Islet precursor cell (in vitro differentiated cells): ENCODE results near the gene PRR7.

Experiments
- DNase-seq: peaks from one replicate; pipeline ENCODE4 v3.0.0-alpha.2; 2018

Gene PRR7

DNA sequence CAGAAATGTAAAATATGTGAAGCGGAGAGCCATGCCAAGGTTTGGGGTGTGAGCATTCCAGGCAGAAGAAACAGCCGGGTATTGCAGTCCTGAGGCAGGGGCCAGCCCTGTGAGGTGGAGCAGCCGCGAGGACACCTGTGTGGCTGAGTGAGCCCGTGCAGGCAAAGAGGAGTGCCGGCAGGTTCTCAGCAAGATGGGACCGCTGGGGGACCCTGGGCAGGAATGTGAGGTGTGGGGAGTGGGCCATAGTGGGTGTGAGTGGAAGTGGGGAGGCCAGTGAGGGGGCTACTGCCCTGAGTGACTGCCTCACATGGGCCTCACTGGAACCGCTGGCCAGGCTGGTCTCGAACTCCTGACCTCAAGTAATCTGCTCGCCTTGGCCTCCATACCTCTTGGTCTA lies 8.1 kb upstream of the PRR7 start:
- no peak for DNase-seq

DNA sequence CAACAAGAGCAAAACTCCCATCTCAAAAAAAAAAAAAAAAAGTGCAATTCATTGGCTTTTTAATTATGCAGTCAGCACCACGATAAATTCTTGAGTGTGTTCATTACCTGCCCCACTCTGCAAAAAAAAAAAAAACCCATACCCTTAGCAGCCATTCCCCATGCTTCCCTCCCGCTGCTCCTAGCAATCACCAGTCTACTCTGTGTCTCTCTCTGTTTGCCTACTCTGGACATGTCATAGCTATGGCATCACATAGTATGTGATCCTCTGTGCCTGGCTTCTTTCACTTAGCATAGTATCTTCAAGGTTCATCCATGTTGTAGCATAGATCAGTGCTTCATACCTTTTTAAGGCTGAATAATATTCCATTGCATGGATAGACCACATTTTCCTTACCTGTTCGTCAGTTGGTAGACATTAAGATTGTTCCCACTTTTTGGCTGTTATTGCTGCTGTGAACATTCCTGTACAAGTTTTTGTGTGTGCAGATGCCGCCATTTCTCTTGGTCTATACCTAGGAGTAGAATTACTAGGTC lies 7.0 kb upstream of the PRR7 start:
- DNase-seq: no peak

DNA sequence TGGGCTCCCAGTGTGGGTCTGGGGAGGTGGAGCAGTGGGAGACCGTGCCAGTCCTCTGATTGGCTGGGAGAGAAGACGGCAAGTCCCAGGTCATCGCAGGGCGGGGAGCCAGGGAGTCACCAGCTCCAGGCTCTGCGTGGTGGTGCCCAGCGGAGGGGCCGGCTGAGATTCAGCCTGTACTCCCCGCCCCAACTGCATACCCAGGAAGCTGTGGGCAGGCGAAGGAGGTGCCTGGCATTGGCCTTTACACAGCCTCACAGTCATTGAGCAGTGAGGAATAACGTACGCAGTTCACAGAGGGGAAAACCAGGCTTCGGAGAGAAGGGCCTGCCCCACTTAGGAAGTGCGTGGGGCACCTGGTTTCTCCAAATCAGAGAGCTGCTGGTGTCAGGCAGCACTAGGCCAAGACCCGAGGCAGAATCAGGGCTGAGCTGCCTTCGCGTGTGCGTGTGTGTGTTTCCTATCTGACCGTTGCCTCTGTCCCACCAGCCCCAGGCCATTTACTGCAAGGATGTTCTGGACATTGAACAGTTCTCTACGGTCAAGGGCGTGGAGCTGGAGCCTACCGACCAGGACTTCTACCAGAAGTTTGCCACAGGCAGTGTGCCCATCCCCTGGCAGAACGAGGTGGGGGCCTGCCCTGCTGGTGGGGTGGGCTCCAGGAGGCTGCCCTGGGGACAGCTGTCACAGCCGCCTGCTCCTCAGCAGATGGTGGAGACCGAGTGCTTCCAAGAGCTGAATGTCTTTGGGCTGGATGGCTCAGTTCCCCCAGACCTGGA lies 6.2 kb upstream of the PRR7 start:
- peak; percentile 45 for DNase-seq

DNA sequence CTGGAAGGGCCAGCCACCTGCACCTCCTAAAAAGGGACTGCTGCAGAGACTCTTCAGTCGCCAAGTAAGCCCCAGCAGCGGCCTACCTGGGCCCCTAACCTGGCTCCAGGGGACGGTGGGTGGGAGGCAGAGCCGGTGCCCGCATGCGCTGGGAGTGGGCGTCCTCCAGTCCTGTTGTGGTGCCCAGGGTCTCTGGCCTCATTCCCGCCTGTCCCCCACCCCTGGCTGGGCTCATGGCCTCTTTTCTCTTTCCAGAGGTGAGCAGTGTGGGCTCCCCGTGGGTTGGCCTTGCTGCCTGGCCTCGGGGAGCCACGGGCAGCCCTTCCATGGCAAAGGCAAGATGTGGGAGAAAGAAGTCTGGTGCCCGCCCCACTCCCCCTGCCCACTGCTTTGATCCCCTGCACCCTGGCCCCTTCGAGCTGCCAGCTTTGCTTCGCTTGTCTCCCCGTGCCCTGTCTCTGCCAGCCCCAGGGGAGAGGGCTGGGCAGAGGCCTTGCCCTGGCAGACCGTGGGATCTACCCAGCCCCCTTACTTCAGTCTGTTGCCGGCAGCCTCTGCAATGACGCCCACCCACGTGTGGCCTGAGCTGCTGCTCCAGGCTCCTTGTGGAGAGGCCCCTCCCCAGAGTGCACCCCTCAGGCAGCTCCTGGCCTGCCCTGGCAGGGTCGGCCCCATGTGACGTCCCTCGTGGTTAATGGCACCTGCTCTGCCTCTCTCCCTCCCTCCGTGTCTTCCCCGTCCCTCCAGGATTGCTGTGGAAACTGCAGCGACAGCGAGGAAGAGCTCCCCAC lies 5.4 kb upstream of the PRR7 start:
- peak; percentile 55 for DNase-seq

DNA sequence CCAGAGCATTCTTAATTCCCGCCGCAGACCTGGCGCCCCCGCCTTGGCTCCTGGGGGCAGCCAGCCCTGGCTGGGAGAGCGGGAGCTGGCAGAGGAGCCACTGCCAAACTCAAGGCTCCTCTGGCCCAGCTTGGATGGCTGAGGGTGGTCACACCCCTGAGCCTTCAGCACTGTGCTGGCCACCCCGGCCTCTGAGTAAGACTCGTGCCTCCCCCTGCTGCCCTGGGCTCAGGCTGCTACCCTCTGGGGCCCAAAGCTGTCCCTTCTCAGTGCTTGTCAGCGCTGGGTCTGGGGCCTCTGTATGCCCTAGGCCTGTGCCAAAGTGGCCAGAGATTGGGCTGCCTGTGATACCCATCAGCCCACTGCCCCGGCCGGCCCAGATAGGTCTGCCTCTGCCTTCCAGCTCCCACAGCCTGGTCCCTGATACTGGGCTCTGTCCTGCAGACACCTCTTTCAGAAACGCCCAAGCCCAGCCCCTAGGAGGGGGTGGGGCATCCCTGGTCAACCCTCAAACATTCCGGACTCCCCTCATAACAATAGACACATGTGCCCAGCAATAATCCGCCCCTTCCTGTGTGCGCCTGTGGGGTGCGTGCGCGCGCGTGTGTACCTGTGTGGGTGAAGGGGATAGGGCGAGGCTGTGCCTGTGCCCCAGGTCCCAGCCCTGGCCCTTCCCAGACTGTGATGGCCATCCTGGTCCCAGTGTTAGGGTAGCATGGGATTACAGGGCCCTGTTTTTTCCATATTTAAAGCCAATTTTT lies 4.4 kb upstream of the PRR7 start:
- peak; percentile 54 for DNase-seq

DNA sequence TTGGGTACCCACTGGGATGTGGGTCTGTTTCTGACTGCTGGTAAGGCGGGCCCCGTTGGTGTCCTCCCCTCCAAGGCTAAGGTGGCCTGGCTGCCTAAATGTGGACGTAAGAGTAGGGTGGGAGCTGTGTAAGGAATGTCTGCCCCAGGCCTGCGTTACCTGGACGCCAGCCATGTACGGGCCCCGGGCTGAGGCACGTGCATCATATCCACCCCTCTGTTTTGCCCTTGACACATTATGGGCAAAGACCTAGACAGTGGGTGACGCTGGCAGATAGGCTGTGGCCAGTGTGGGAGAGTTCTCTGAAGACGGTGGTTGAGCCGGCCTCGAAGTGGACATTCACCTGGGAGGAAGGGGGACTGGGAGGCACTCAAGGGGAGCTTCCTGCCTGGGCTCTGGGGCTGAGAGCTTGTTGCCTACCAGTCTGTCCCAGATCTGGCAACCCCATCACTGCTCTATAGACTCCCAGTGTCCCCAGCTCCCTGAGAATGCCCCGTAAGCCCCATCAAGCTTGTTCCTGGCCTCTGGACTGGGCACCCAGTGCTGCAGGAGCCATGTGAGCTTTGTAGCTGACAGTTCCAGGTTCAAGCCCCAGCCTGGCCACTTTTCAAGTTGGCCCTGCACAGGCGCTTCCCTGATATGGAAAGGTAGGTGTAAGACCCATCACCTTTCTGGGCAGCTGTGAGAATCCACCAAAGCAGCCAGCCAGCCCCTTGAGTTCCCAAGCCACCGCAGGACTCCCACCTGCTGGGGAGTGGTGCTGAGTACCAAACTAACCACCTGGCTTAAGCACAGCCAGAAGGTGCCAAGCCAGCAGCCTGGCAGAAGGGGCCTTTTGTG lies 3.2 kb upstream of the PRR7 start:
- DNase-seq: no peak

DNA sequence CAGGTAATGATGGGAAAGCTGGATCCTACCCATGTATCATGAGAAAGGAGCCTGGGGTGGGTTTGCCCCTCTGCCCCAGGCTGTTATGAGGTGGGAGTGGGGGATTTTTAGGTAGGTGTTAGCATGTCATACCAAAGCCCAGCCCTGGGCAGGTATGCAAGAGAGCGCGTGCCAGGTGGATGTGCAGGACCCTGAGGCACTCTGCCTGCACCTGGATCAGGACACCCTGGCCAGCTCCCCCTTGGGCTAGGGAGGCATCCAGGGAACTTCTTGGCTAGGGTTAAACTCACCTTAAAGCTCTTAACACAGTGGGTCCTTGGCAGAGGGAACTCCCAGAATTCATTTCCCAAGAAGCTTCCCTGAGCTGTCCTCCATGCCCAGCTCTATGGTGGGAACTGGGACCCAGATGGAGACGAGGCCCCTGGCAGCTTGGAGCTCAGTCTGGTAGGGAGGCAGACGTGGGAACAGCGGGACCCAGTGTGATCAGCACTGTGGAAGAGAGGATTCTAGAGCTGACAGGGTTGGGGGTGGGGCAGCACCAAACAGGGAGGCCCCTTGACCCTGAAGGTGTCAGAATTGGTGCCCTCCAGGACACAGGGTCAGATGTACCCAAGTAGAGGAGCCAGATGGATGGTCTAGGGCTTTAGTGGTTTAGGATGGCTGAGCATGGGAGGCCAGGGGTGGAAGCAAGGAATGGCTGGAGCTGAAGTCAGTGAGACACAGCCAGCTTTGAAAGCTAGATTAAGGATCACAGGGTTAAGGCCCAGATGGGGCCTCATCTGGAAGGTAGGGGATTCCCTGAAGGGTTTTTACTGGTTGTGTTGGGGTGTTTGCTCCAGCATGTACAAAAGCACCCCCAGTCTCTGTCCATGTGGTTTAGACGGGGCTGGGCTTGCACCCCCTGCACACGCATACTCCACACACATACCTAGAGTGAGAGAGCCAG lies 2.2 kb upstream of the PRR7 start:
- no peak for DNase-seq

DNA sequence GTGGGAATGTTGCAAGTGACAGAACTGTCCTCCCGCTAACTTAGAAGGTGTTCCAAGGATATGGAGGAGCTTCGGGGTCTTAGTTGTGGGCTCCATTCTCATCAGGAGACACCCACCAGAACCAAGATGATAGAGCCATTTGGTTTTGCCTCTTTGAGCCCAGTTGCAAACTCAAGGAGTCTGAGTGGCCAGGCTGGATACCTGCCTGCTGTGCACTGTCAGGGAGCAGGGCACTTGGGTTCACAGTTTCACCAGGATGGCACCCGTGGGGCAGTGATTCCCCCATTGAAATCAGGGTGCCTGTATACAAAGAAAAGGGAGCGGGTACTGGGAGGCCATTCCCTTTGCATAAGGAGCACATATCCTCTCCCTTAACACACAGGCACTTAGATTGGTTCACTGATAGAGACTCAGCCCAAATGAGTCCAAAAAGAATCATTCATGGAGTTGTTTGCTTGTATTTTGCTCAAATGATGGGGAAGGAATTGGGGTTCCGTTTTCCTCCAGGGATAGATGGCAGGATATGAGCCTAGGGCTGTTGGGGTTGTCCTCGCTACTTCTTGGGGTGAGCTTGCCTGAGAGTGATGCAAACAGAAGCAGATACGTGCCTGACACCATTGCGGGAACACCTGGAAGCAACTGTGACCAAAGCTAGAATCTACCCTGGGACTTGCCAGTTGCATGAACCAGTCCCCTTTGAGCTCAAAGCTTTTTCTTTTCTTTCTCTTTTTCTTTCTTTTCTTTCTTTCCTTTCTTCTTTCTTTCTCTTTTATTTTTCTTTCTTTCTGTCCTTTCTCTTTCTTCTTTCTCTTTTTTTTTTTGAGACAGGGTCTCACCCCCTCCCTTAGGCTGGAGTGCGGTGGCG lies 1.3 kb upstream of the PRR7 start:
- no peak for DNase-seq

DNA sequence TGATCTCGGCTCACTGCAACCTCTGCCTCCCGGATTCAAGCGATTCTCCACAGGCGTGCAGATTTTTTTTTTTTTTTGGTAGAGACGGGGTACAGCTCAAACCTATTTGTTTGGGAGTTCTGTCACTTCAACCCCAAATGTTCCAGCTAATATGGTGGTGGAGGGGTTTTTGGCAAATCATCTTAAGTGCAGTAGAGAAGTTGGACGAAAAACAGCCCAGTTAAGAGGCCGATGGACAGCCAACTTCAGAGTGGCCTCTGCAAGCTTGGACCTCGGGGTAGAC lies 756 bp upstream of the PRR7 start:
- no peak for DNase-seq

DNA sequence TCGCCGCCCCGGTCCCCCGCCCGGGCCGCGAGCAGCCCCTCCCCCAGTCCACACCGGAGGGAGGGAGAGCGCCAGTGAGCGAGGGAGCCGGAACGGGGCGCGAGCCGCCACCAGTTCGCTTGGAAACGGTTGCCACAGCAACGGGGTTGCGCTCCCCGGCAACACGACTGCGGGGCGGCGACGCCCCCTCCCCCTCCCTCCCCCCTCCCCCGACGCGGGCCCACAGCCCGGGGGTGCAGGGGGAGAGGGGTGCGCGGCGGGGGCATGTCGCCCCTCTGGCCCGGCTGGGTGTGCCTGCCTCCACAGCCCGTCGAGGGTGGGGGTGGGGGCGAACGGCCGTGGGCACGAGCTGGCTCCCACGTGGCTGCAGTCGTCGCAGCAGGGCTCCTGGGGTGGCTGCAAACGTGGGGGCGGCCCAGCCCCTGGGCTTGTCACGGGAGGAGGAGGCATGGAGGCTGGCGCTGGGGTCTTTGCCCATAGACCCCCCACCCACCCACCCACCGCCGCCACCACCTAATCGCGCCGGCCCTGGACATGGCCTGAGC lies 524 bp downstream of the PRR7 start:
- DNase-seq: peak; percentile 76

DNA sequence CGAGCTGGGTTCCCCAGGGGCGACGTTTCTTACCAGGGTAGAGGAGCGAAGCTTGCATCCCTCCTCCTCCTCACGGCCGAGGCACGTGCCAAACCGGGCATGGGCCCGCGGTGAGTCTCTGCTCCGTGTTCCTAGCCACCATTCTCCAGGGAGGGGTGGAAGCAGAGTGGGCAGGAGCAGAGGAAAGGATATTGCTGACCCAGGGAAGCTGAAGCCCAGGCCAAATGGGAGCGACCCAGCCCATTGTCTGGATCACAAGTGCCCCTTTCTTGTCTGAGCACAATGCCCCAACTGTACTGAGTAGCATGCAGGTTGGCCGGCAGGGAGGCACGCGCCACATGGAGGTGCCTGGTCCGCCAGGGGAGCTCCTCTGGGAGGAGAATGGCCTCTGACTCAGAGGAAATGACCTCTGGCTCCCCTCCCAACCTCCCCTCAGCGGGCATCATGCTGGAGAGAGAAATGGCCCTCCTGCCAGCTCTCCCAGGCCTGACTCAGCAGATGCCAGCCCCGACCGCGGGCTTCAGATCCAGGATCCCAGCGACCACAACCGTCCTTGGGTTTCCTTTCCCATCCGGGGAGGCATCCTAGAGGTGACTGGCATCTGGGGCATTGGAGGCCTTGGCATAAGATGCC lies 1.1 kb downstream of the PRR7 start:
- DNase-seq: peak; percentile 96

DNA sequence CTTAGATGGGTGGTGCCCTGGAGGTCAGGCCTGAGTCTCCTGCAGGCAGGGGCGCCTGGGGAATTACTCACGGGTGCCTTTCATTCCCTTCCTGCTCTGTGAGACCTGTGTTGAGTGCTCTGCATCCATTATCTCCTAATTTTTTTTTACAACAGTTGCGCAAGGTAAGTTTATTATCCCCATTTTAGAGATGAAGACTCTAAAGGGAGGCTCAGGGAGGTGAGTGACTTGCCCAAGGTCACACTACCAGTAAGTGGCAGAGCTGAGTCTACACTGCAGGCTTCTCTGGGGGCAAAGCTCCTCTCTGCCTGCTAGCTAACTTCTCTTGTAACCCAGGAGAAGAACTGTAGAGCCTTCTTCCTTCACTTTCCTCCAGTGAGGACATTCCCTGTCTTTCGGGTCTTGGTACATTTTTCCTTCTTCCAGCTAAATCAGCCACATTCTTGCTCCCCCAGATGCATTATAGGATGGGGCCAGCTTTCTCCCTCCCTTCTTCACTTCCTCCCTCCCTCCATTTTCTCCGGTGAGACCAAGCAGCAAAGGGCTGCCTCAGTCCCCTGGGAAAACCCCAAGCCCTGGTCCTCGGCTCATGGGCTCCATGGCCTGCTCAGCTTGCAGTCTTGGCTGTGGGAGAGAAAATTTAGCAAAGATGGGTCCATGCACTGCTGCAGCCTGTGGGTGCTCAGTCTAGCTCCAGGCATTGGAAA lies 1.8 kb downstream of the PRR7 start:
- no peak for DNase-seq

DNA sequence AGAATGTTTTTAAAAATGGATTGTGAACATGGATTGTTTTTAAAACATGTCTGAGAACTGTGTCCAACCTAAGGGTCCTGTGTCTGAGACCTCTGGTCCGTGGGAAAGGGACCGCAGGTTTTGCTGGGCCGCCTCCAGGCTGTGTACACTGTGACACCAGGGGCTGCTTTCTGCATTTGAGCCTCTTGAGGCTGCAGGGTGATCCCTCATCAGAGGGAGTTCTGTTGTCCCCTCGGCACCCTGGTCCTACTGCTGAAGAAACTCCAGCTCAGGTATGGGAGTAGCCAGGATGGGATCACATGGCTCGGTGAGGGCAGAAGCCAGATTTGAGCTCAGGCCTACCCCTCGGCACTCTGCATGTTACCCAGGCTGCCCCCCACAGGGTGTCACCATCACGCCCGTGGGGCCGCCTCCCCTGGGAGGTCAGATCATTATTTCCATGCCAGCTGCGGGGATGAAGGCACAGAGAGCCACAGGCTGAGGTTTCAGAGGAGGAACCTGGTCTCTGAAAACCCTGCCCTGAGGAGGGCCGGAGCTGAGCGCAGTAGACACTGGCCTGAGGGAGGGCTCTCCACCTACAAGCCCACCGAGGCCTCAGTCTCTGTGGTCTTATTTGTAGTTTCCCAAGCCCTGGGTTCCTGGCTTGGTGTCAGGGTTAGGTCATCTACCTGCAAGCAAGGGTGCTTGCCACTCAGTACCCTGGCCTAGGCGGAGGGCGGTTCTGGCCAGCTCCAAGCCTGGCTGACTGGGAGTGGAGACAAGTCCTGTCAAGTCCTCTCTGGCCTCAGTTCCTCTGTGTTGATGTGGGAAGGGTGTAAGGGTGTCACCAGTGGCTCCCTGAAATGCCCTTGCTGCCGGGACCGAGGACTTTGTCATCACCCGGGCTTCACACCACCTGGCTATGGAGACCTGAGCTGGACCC lies 2.8 kb downstream of the PRR7 start:
- DNase-seq: no peak

DNA sequence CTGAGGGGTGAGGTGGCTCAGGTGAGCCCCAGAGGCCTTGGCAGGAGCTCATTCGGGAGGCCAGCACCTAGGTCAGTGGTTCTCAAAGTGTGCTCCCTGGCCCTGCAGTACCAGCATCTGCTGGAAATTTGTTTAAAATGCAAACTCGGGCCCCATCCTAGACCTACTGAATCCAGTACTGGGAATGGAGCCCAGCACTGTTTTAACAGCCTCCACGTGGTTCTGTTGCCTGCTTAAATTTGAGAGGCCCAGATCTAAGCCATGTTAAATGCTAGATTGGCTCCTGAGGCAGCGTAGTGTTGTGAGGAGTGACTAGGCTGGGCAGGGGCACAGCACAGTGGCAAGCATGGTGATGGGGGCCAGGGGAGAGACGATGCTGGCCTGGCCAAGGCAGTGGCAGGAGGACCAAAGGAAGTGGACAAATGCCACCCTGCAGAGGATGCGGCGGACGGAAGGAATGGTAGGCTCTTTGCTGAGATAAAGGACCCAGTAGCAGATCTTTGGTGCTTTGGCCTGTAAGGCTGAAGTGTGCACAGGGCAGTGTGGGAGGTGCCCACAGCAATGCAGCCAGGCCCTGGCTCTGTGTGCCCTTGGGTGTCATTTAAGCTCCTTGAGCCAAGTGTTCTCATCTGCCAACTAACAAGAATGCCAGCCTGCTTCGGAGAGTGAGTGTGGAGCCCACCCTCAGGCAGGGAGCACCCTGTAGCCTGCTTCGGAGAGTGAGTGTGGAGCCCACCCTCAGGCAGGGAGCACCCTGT lies 4.2 kb downstream of the PRR7 start:
- DNase-seq: no peak

DNA sequence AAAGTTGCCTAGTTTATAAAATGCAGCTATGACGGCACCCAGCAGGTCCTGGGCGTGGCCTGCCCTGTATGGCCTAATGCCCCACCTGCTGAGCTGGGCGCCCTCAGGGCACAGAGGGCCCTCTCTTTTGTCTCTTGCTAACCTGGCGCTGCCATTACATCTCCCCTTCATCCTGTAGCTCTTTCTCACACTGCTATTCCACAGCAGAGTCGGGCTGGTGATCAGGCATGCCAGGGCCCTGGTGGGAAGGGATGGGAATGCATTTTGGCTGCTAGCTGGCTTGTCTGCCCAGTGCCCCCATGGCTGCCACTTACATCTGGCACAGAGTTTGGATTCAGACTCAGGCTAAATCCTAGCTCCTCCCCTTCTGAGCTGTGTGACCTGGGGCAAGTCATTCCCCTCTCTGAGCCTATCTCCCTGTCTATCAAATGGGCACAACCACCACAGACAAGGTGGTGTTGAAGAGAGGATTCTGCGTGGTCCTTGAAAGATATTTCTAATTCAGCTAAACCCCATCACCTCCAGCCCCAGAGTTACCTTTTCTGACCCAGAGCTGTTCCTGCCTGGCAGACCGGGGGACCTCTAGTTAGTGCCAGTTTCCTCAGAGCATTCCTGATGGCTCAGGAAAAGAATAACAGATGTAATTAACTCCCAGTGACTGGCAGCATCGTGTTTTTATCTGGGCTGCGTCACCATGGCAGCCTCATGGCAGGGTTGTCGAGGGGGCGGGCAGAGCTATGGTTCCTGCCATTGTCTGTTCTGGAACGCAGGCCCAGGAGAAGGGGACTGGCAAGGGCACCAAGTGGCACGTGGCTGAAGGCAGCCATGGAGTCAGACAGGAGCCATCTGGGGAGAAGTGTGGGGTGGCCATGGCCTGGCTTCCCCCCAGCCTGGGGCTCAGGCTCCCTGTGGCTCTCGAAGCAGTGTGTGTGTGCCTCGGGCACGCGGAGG lies 6.3 kb downstream of the PRR7 start:
- no peak for DNase-seq

DNA sequence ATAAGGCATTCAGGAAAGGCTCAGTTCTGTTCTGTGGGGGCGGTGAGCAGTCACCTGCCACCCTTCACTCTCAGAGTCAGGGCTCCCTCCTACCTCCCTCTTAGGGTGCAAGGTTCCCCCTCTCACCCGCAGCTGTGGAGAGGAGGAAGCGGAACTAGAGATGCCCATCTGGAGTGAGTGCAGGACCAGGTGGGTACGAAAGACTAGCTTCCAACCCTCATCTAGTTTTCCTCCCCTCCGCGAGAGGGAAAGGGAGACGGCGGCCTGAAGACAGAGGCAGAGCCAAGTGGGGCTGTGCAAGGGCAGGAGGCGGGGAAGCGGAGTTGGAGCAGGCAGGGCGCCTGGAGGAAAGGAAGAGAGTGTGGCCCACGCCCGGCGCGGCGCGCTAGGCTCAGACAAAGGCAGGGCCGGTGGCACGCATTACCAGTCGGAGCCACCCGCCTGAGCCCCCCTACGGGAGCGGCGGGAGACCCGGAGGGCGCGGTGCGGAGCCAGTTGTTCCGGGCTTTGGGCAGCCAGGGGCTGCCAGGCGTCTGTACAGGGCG lies 7.3 kb downstream of the PRR7 start:
- no peak for DNase-seq
